Medulla oblongata (tissue), 1 donor: ENCODE data around the gene MIER2.
"Not testable (repeated sequence)": the region's sequence is repeated elsewhere in the genome, so short reads cannot be mapped to it uniquely, and the experiment has no call there.

Experiments used
- DNase-seq: peaks from one replicate; pipeline ENCODE4 v3.0.0-alpha.2; 2015; ENCODE audit errors: extremely low spot score

The MIER2 gene

GRCh38 chr19:287381-287871 lies 57.2 kb downstream of the MIER2 start:
- DNase-seq = no peak

- no peak for DNase-seq
These were observed 61.2 kb downstream of the MIER2 start for GRCh38 chr19:283395-283794.

GRCh38 chr19:282501-282900 lies 62.1 kb downstream of the MIER2 start:
- DNase-seq = no peak

GRCh38 chr19:281992-282391 lies 62.6 kb downstream of the MIER2 start:
- no peak for DNase-seq

GRCh38 chr19:281156-281853 lies 63.3 kb downstream of the MIER2 start:
- DNase-seq = no peak

- DNase-seq = no peak
These were observed 64.0 kb downstream of the MIER2 start for GRCh38 chr19:280541-281009.

- DNase-seq = no peak
These were observed 64.9 kb downstream of the MIER2 start for GRCh38 chr19:279656-280055.

GRCh38 chr19:279231-279630 lies 65.4 kb downstream of the MIER2 start:
- no peak for DNase-seq

GRCh38 chr19:277581-278165 lies 66.9 kb downstream of the MIER2 start:
- peak; percentile 13 for DNase-seq

GRCh38 chr19:277131-277530 lies 67.5 kb downstream of the MIER2 start:
- DNase-seq = no peak

GRCh38 chr19:275958-276646 lies 68.5 kb downstream of the MIER2 start:
- no peak for DNase-seq

GRCh38 chr19:275000-275399 lies 69.6 kb downstream of the MIER2 start:
- DNase-seq = no peak

GRCh38 chr19:273393-273792 lies 71.2 kb downstream of the MIER2 start:
- DNase-seq = no peak

GRCh38 chr19:271856-272255 lies 72.7 kb downstream of the MIER2 start:
- DNase-seq = no peak

GRCh38 chr19:270766-271318 lies 73.8 kb downstream of the MIER2 start:
- DNase-seq = not testable (repeated sequence)

- no peak for DNase-seq
These were observed 75.4 kb downstream of the MIER2 start for GRCh38 chr19:269241-269640.

GRCh38 chr19:262125-262524 lies 82.5 kb downstream of the MIER2 start:
- no peak for DNase-seq

- not testable (repeated sequence) for DNase-seq
These were observed 87.8 kb downstream of the MIER2 start for GRCh38 chr19:256804-257203.
